GM18508 (cell line): ENCODE data around the gene TRAIP.

Experiments
- ATAC-seq: cut with Tn5 transposase; IDR thresholded peaks from one replicate; pipeline ENCODE4 v1.9.1; 2021; ENCODE audit warnings: moderate number of reproducible peaks; ENCODE audit not compliant: insufficient read depth, unreplicated experiment

TRAIP gene

GRCh38 chr3:49876567-49876966 is 20.2 kb upstream of the TRAIP start:
- no peak for ATAC-seq

GRCh38 chr3:49873623-49874022 is 17.3 kb upstream of the TRAIP start:
- no peak for ATAC-seq

- no peak for ATAC-seq
These were observed 16.5 kb upstream of the TRAIP start for GRCh38 chr3:49872801-49873281.

GRCh38 chr3:49871531-49872153 is 15.3 kb upstream of the TRAIP start:
- no peak for ATAC-seq

- ATAC-seq = no peak
These were observed 13.3 kb upstream of the TRAIP start, which contains the start of gene CAMKV for GRCh38 chr3:49869525-49870126. TSS of gene CAMKV (minus strand) at chr3:49869906. CDS start at chr3:49862388, 7,518 bp downstream.

- no peak for ATAC-seq
These were observed 12.6 kb upstream of the TRAIP start for GRCh38 chr3:49868862-49869466.

DNA sequence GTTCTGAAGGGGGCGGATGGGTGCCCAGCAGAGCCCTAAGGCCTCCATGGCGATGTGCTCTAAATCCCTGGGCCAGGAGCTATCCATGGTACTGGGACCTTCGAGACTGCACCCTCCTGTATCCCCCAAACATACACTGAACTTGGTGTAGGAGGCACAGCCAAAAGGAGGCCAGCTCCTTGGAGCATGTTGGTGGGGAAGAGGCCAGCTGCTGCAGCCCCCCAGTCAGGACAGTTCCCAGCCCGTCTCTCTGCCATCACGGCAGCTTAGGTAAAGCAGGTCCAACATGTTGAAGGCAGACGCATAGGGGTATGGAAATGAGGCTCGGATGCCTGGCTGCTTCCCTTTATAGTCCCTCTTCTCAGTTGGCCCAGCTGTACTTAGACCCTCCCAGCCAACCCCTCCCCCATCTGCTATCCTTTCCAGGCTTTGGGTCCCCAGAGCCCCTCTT is 11.5 kb upstream of the TRAIP start:
- ATAC-seq = no peak

DNA sequence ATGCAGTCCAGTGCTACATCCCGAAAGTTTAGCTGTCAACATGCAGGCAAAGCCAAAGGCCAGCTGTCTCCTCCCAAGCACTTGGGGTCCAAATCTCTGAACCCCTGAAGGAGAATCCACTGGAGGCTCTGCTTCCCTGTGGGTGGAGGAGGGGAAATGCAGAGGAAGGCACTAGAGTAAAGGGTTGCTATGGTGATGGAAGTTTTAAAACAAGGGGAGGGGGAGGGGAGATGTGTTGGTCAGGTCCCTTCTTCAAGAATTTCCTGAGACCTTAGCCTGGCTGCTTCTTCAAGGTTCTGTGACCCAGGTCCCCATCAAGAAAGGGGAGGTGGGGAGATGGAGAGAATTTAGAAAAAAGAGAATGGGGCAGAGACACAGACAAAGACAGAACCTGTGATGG is 11.0 kb upstream of the TRAIP start:
- no peak for ATAC-seq

GRCh38 chr3:49865198-49865784 is 8.9 kb upstream of the TRAIP start:
- no peak for ATAC-seq

- ATAC-seq = no peak
These were observed 8.1 kb upstream of the TRAIP start for GRCh38 chr3:49864505-49864904.

DNA sequence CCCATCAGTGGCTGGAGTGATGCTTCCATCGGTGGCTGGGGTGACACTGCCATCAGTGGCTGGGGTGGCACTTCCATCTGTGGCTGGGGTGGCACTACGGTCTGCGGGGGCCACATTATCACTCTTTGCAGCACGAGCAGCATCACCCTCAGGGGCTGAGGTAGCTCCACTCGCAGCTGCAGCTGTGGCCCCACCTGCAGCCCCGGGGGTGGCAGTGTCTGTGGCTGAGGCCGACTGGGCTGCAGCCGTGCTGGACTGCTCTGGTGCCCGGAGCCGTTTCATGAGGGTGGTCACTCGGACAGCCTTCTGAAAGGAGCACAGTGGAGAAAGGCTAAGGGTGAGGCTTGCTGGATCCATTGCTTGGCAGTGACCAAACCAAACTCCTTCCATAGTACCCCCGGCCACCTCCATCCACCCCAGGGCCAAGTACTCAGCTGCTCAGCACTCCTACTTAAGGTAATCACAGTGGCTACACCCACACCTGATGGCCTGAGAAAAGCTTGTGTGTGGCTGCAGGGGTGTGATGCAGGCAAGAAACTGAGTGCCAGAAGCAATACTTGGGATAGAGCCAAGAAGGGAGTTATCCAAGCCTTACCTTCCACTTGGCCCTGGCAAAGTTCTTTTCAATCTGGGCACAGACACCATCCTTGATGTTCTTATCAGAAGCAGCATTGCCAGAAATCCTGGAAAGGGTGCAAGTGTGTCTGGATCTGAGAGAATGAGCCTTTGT is 3.4 kb upstream of the TRAIP start:
- ATAC-seq = no peak

DNA sequence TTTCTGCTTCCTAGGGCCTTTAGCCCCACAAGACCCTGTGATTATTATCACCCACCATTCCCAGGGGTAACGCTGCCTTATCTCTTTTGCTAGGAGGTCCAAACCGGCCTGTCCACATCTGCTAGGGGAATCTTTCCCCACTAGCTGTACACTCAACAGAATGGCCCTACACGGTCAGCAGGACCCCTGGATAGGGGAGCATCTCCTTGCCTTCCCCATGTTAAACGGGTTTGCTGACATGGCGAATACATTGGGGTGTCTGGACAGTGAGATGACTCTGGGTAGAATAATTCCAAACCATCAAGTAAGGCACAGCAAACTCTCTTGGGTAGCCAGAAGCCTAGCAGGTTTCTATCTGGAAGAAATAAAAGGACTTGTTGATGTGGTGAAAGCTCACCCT is 702 bp downstream of the TRAIP start:
- ATAC-seq = no peak

- no peak for ATAC-seq
These were observed 10.7 kb downstream of the TRAIP start for GRCh38 chr3:49845694-49846093.

DNA sequence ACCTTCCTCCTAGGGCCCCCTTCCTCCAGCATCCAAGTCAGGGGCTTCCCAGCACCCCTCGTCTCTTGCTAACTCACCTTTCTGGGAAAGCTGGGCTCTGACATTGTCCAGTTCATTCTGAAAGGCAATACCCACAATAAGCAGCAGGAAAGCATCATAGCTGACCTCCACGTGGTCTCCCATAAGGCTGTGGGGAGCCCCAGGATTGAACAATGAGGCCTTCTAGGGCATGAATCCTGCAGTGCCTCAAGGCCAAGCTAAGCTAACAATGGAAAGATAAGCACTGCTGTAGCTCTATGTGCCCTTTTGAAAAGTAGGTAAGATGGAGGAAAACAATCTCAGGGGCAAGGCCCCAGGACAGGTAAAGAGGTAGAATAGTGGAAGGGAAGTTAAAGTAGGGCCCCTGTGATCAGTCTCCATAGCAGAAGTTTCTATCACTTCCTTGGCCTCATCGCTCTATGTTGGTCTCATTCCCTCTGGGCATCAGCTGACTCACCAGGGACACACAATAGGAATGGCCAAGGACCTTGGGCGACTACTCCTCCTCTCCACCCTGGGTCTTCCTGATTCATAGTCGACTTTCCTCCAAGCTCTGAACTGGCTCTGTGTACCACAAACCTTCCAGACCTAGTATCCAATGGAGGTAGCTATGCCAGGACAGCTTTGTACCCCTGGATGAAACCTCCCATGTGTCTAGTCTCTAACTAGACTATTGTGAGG is 11.7 kb downstream of the TRAIP start:
- ATAC-seq = no peak

DNA sequence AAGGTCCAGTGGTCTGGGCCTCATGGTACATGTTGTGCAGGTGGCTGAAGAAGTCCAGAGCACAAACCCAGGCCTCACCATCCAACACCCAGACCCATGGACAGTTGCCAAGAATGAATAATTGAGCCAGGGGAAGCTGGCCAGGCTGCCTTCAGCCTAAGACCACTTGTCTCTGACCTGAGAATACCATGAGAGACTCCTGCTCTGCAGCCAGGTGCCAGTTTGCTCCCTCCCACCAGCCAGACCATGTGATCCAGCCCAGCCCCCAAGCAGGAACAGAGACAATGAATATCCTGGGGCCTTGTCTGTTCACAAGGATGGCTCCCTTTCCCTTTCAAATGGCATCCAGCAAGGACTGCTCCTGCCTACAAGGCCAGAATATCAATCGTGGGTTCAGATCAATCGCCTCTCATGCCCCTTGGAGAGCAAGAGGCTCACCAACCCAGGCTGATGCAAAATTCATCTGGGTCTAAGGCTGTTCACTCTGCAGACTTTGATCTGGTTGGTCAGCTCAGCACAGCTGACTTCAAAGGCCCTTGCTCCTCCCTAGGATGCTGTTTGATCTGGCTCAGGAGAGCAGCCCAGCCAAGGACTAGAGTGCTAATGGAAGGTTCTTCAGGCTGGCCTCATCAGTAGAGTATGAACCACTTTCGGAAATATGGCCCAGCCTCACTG is 13.4 kb downstream of the TRAIP start:
- no peak for ATAC-seq

DNA sequence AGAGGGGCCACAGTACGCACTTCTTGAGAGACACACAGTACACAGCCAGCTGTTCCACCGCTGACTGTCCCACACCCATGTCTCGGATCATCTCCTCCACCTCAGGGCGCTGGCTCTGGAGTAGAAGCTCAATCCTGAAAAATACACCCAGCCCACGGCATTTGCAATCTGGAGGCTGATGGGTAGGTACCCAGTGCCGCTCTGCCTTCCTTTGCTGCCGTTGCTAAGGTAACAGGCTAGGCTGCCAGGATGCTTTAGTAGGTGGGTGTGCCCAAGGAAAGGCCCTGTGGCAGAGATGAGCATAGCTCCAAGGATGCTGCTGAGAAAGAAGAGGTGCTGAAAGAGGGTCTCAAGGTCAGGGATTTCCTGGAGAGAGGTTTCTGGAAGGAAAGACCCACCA is 14.6 kb downstream of the TRAIP start:
- no peak for ATAC-seq

DNA sequence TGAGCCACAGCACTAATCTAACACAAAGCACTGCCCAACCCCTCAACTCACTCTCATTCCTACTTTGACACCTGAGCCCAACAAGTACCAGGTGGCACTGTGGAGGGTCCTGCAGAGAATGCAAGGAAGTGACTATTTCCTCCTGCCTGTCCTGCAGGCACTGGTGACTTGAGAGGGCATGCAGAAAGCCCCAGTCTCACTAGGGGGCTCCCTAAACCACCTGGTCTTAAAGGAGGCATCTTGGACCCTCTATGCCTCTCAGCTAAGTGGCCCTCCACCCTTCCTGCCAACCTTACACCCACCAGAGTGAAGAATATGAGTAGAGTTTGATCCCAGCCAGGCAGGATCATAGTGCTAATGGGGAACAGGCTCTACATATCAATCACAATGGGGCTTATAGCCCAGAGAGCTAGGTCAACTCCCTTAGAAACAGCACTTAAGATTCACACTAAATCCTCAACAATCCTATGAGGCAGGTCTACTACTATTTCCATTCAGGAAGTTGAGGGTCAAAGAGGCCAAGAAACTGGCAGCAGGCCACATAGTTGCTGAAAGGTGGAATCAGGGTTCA is 15.2 kb downstream of the TRAIP start:
- no peak for ATAC-seq

- no peak for ATAC-seq
These were observed 16.0 kb downstream of the TRAIP start for GRCh38 chr3:49840388-49840787.

- ATAC-seq = no peak
These were observed 17.1 kb downstream of the TRAIP start for GRCh38 chr3:49839193-49839809.
